ENCODE measurements around the gene DDX24. TPM values are rescaled to one million over a fixed set of nuclear protein-coding genes. Genes with fewer than 3 reads are reported as not detected.

Gene DDX24
- total and polyA plus RNA-seq, 9 of the 15 experiments (the other 6 are each of a cell fraction or from before 2014, with no cell fraction given), result 82.4 to 175 (median 122) TPM

DNA sequence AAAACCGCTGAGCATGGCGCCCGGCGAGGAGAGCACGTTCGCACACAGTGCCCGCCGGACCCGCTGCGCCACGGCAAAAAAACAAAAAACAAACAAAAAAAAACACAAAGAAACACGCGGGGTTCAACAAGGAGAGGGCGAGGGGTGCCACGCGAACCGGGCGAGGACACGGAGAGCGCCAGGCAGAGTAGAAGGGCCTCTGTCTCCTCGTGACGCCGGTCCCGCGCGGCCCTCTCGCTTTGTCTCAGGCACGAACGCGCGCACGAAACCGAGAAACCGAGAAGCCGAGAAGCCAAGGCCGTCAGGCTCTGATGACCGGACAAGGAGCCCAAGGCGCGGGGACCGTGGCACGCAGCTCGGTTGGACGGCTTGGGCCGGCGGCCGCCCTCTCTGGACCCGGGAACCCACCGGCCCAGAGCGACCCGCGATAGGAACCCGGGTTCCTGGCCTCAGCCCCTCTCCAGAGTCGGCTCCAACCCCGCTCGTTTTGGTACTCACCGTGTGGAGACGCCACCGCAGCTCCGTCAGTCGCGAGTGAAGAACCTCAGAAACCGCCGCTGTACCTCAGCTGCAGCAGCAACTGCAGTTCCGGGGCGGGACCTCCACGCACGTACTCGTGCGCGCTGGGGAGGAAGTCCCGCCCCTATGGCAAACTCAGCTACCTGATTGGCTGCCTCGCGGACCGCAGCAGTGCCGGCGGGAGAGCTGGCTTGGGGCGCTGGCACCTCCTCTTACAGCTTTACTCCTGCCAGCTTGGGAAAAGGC is at the start of gene DDX24, which contains the start of gene IFI27L1 (continued):
- TF ChIP-seq, protein P1, sequence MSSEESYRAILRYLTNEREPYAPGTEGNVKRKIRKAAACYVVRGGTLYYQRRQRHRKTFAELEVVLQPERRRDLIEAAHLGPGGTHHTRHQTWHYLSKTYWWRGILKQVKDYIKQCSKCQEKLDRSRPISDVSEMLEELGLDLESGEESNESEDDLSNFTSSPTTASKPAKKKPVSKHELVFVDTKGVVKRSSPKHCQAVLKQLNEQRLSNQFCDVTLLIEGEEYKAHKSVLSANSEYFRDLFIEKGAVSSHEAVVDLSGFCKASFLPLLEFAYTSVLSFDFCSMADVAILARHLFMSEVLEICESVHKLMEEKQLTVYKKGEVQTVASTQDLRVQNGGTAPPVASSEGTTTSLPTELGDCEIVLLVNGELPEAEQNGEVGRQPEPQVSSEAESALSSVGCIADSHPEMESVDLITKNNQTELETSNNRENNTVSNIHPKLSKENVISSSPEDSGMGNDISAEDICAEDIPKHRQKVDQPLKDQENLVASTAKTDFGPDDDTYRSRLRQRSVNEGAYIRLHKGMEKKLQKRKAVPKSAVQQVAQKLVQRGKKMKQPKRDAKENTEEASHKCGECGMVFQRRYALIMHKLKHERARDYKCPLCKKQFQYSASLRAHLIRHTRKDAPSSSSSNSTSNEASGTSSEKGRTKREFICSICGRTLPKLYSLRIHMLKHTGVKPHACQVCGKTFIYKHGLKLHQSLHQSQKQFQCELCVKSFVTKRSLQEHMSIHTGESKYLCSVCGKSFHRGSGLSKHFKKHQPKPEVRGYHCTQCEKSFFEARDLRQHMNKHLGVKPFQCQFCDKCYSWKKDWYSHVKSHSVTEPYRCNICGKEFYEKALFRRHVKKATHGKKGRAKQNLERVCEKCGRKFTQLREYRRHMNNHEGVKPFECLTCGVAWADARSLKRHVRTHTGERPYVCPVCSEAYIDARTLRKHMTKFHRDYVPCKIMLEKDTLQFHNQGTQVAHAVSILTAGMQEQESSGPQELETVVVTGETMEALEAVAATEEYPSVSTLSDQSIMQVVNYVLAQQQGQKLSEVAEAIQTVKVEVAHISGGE (CRISPR knock-in tag; IDR thresholded peaks at IDR 0.05), result 0 out of 6 replicates have a peak, but pooled peaks of 1 of the 3 experiments have one; percentile 24
- TF ChIP-seq, protein P2, sequence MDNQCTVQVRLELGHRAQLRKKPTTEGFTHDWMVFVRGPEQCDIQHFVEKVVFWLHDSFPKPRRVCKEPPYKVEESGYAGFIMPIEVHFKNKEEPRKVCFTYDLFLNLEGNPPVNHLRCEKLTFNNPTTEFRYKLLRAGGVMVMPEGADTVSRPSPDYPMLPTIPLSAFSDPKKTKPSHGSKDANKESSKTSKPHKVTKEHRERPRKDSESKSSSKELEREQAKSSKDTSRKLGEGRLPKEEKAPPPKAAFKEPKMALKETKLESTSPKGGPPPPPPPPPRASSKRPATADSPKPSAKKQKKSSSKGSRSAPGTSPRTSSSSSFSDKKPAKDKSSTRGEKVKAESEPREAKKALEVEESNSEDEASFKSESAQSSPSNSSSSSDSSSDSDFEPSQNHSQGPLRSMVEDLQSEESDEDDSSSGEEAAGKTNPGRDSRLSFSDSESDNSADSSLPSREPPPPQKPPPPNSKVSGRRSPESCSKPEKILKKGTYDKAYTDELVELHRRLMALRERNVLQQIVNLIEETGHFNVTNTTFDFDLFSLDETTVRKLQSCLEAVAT (IDR thresholded peaks at IDR 0.05), result no peak
- no peak for TF ChIP-seq TFAM (CRISPR knock-in tag; conservative IDR thresholded peaks at IDR 0.05)
- no peak for TF ChIP-seq HNRNPLL (IDR thresholded peaks at IDR 0.05; ENCODE audit: low read depth, low read length, poor library complexity, severe bottlenecking)
- no peak for TF ChIP-seq PPARD (CRISPR knock-in tag; IDR thresholded peaks at IDR 0.05)
- no peak for TF ChIP-seq BMI1 (IDR thresholded peaks at IDR 0.05; ENCODE audit: low read length)
- TF ChIP-seq CREM (IDR thresholded peaks at IDR 0.05; ENCODE audit: low read depth), result peak; percentile 66
- no peak for TF ChIP-seq ZNF282 (CRISPR knock-in tag; IDR thresholded peaks at IDR 0.05)
- no peak for TF ChIP-seq ZNF586 (CRISPR knock-in tag; conservative IDR thresholded peaks at IDR 0.05)
- no peak for TF ChIP-seq PURB (CRISPR knock-in tag; IDR thresholded peaks at IDR 0.05; ENCODE audit: low read depth)
- no peak for TF ChIP-seq RFX7 (CRISPR knock-in tag; IDR thresholded peaks at IDR 0.05)
- TF ChIP-seq, protein P3, sequence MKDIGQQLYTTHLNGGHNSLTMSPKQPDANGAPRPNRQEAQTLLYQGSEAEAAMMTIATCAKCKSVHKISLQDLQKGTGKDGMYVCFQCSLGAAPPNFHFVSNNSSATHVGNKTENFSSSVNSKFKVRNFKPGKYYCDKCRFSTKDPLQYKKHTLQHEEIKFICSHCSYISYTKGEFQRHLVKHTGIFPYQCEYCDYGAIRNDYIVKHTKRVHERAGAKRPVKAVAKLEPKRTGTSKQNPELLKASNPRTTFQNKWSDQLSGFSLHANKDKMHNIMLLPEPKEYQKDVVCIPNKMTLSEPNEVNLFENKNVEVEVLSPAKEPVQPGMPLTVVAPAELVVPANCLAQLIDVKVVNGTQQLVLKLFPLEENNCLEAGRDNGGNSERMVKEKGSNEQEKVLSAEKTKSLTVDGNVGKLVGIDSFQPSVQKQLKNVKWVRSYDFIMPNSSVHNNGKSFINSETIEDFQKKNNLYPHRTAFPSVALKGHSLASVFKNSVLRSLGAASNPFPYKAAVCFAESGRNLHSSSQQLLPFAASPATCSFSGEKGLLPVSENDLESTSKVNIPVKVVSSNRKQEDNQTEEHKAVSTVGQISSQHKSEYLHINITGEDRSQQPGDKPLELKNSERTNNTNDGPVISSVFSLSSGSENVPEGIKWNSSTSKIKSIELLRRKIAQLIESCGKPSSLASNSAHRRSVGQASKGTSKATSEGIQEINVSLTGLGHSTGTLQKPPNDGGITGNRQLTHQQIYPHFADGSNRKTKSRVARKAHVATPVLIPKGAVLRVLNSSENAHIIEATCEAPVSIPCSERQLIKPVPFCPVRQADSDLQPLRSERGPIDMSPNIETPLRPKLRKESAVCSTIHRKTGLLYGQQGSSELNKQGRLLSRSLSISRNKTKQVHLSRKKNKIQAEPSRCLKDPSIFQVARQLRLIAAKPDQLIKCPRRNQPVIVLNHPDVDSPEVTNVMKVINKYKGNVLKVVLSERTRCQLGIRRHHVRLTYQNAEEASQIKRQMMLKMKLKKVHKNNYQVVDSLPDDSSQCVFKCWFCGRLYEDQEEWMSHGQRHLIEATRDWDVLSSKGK (CRISPR knock-in tag; IDR thresholded peaks at IDR 0.05), result no peak
- TF ChIP-seq SREBF1 (IDR thresholded peaks at IDR 0.05; ENCODE audit: borderline replicate concordance, low read depth, low read length), result no peak
- no peak for TF ChIP-seq SETDB1 (IDR thresholded peaks at IDR 0.05; ENCODE audit: low read length)
- no peak for TF ChIP-seq TAL1 (IDR thresholded peaks at IDR 0.05)
- TF ChIP-seq PTTG1 (tag; IDR thresholded peaks at IDR 0.05; ENCODE audit: low read depth), result no peak
- TF ChIP-seq, protein P4, sequence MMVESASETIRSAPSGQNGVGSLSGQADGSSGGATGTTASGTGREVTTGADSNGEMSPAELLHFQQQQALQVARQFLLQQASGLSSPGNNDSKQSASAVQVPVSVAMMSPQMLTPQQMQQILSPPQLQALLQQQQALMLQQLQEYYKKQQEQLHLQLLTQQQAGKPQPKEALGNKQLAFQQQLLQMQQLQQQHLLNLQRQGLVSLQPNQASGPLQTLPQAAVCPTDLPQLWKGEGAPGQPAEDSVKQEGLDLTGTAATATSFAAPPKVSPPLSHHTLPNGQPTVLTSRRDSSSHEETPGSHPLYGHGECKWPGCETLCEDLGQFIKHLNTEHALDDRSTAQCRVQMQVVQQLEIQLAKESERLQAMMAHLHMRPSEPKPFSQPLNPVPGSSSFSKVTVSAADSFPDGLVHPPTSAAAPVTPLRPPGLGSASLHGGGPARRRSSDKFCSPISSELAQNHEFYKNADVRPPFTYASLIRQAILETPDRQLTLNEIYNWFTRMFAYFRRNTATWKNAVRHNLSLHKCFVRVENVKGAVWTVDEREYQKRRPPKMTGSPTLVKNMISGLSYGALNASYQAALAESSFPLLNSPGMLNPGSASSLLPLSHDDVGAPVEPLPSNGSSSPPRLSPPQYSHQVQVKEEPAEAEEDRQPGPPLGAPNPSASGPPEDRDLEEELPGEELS (CRISPR knock-in tag; IDR thresholded peaks at IDR 0.05; ENCODE audit: borderline replicate concordance), result no peak
